Ureter (tissue), 1 donor: ENCODE results near the gene MRPS27. TPM values are rescaled to one million over a fixed set of nuclear protein-coding genes. Genes with fewer than 3 reads are reported as not detected.
"Not testable (repeated sequence)": the region's sequence is repeated elsewhere in the genome, so short reads cannot be mapped to it uniquely, and the experiment has no call there.

ENCODE experiments used
- DNase-seq: peaks from one replicate; pipeline ENCODE4 v3.0.0-alpha.2; 2020; ENCODE audit warnings: low spot score
- total RNA-seq: library from RNA; stranded (reverse); gene quantifications from one replicate; pipeline ENCODE4 v1.2.4, GENCODE V29; 2023
- donor health status: DM: yes; HTN: yes; CAD: no.

Gene MRPS27
- total RNA-seq, 1 donor from 2014 or later = 69.0 TPM

DNA sequence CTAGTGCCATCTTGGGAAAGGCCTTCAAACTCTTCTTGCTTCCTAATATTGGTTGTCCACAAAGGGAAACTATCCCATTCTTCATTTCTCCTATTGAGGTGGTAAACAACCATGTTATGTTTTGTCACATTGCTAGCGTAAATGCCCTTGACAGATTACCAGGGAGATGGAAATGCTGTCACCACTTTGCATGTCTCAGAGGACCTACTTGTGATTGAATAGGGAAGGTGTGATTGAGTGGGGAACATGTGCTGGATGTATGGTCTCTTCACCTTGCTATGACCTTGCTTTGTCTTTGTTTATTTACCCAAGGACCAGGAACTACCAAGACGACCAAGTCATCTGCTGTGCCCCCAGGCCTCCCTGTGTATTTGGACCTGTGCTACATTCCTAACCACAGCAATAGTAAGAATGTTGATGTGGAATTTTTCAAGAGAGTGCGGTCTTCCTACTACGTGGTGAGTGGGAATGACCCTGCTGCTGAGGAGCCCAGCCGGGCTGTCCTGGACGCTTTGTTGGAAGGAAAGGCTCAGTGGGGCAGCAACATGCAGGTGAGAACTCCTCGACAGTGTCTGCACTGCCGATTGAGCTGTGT is 116.7 kb downstream of the MRPS27 start:
- DNase-seq = no peak

DNA sequence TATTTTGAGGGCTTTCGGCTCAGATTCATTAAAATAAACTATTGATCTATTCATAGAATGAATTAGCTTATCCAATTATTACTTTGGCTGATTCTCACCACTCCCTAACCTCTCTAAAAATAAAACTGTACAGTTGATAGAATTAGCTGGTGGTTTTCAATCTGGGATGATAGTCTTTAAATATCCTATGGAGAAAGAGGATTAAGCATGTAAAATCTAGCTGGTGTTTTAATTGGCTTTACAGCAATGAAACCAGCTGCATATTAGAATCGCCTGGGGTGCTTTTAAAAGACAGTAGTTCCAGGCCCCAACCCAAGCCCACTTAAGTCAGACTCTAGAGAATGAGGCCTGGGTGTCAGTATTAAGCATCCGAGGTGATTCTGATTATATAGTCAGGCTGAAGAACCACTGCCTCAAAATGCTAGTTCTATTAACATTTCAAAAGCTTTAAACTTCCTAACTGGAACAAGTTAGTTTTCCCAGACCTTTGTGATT is 117.7 kb downstream of the MRPS27 start:
- no peak for DNase-seq

DNA sequence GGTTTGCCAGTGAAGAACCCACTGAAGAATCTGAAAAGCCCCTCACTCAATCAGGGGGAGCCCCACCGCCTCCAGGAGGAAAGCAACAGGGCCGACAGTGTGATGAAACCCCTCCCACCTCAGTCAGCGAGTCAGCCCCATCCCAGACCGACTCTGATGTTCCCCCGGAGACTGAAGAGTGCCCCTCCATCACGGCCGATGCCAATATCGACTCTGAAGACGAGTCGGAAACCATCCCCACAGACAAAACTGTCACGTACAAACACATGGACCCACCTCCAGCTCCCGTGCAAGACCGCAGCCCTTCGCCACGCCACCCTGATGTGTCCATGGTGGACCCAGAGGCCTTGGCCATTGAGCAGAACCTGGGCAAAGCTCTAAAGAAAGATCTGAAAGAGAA is 120.4 kb downstream of the MRPS27 start:
- DNase-seq = no peak

DNA sequence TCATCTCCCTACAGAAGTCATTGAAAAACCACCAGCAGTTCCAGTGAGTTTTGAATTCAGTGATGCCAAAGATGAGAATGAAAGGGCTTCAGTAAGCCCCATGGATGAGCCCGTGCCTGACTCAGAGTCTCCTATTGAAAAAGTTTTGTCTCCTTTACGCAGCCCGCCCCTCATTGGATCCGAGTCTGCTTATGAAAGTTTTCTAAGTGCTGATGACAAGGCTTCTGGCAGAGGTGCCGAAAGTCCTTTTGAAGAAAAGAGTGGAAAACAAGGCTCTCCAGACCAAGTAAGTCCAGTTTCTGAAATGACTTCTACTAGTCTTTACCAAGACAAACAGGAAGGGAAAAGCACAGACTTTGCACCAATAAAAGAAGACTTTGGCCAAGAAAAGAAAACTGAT is 122.6 kb downstream of the MRPS27 start:
- no peak for DNase-seq

DNA sequence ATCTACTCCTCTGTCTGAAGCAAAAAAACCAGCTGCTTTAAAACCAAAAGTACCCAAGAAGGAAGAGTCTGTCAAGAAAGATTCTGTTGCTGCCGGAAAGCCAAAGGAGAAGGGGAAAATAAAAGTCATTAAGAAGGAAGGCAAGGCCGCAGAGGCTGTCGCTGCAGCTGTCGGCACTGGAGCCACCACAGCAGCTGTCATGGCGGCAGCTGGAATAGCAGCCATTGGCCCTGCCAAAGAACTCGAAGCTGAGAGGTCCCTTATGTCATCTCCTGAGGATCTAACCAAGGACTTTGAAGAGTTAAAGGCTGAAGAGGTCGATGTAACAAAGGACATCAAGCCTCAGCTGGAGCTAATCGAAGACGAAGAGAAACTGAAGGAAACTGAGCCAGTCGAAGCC is 124.5 kb downstream of the MRPS27 start:
- no peak for DNase-seq

DNA sequence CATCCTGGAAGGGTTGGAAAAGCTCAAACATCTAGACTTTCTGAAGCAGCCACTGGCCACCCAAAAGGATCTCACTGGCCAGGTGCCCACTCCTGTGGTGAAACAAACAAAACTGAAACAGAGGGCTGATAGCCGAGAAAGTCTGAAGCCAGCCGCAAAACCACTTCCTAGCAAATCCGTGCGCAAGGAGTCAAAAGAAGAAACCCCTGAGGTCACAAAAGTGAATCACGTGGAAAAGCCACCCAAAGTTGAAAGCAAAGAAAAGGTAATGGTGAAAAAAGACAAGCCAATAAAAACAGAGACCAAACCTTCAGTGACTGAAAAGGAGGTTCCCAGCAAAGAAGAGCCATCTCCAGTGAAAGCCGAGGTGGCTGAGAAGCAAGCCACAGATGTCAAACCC is 125.2 kb downstream of the MRPS27 start:
- no peak for DNase-seq

DNA sequence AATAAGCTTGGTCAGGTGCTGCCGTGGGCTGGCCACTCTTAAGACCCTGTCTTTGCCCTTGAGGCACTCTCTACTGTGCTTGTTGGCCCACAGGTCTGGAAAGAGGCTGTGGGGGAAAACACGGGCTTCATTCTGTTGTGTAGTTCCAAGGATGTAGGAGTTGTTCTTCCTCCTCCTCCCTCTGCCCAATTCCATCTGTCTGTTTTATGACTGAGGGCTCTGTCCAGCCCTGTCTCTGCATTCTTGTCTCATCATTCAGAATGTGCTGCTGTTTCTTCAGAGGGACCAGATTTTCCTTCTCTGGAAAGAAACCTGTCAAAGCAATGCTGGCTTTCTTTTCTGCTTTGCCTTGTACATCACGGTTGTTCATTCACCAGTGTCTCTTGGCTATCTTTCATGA is 128.6 kb downstream of the MRPS27 start:
- DNase-seq = no peak

DNA sequence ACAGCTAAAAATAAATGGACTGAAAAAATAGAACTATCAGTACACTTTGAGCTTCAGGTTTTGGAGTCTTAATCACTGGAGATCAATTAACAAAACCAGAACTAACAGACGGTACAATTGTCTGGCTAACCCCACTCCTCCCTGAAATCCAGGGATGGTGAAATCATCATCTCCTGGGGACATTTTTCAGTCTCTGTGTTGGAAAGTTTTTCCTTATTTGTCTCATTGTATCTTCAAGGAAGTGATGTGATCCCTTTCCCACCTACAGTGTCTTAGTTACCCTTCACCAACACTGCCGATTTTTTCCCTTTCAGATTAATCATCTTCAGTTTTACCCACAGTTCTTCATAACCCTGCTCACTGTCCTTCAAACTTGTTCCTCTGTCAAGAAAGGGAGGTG is 130.9 kb downstream of the MRPS27 start:
- no peak for DNase-seq

DNA sequence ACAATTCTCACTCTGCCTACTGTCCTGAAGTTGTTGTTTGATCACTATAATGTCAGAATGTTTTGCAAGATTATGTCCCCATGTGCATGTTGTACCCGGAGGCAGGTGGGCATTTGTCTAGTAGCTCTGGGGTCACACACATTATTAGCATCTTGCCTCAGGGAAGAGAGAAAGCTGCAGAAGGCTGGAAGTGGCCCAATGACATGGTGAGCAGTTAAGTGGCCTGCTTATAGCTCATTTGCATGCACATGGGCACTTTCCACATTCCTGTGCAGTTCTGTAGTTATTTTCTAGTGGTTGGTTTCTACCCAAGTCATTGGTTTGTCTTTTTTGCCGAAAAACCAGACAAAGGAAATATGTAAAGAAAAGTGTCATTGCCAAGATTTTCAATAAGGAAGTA is 131.9 kb downstream of the MRPS27 start:
- DNase-seq = no peak

DNA sequence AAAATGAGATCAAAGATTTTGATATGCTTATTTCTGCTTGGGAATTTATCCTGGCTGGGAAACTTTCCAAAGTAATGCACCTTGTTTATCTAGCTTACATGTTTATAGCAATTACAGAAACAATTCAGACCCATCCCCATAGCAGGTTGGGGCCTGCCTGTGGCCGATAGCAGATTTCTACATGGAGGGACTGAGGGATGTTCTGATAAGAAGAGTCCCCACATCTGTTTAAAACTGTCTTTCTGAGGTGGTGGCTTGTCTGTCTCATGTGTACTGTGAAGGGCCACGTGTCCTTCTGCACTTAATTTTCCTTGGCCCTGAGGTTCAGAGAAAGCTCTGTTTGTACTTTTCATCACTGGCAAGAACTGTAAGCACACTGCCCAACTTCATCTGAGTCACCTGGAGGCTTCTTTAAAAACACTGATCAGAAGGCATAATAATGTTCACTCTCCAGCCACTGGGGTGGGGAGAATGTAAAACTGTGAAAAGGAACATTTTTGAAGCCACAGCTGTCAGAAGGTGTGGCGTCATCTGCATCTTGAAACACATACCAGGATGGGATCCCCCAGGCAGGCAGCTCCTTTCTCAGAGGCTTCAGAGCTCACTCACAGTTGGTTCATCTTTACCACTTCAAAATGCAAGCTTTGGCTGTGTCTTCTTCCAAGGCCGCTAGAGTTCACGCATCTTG is 132.5 kb downstream of the MRPS27 start:
- no peak for DNase-seq

DNA sequence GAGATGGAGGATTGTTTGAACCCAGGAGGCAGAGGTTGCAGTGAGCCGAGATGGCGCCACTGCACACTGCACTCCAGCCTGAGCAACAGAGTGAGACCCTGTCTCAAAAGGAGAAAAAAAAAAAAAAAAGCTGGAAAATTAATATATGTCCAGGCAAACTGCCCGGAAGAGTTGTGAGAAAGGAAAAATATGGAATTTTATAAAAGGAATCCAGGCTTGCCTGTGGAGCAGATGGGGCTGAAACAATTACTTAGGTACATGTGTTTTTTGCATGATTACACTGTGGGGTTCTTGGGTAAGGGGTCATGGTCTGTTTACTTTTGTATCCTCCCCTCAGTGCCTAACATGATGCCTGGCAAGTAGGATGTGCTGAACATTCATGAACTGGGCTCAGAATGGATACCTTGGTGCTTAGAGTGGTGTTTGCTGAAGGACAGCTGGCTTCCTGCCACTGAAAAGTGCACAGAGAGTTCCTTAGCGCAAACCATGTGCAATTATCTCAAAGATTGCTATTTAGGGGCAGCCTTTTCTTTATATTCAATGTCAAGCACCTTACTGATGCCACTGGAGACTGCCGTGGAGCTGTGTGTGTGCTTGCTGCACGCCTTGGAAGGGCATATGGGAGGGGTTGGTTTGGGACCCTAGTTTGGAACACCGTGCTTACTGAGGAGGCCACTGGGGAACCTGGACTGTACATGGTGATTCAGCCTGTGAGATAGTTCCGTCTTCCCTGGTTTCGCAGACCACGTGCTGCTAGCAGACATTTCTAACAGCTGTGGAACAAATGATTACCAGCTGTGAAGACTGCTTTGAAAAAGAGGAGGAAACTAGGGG is 134.3 kb downstream of the MRPS27 start:
- DNase-seq = no peak

DNA sequence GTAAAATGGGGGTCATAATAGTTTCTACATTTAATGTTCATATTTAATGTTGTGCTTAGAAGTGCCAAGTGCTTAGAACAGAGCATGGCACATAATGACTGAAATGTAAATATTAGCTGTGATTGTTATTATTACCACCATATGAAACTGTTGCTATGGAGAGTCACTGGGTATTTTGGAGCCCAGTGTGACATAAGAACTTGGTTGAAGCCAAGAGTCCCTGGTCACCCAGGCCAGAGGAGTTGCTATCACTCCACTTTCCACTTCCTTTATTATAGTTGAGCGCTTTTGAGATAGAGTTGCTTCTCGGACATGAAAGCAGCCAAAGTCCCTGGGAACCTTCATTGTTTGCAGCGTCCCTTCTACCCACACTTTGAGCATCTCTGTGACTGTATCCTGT is 135.6 kb downstream of the MRPS27 start:
- no peak for DNase-seq

DNA sequence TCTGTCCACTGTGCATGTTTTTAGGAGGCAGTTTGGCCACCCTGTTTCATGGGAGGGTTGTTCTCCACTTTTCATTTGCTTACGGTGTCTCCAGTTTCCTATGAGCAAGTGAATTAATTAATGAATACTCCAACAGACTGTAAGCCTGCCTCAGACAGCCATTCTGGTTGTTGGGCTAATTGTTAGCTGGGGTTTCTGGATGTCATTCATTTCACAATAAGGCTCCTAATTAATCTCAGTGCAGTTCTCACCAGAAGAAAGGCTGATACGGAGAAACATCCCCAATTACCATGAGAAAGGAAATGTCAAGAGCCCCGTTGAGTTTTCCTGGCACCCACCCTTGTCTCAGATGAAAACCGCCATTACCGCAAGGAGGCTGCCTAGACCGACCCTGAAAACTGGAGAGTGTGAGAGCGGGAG is 136.9 kb downstream of the MRPS27 start:
- DNase-seq = no peak

DNA sequence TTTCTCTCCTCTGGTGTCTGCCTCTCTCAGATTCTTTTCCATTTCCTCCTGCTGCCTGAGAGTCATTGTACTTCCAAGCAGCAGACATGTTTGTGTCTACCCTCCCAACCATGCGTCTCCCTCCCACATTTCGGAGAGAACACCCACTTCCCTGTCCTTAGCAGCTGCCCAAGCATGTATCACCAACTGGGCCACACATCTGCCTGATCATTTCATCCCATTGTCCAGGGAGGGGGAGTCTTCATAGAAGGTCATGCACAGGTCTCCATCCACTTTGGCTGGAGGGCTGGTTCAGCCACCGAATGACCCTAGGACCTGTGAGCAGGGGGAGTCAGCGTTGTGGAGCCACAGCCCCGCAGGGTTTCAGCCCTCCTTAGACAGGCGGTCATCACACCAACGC is 137.4 kb downstream of the MRPS27 start:
- DNase-seq = no peak

DNA sequence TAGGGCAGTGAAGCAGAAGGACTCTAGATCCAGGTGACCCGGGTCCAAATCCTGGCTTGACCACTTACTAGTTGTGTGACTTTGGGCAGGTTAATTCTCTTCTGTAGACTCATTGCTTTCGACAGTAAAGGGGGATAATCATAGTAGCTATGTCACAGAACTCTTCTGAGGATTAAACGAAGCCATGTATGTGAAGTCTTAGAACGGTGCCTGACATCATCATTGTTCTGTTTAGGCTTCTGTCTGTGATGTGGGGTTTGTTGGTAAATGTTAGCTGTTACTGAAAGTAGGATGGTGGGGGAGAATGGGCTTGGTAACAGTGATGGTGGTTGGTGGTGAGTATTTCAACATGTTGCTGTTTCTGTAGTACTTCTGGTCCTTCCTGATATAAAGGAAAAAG is 139.1 kb downstream of the MRPS27 start:
- no peak for DNase-seq

DNA sequence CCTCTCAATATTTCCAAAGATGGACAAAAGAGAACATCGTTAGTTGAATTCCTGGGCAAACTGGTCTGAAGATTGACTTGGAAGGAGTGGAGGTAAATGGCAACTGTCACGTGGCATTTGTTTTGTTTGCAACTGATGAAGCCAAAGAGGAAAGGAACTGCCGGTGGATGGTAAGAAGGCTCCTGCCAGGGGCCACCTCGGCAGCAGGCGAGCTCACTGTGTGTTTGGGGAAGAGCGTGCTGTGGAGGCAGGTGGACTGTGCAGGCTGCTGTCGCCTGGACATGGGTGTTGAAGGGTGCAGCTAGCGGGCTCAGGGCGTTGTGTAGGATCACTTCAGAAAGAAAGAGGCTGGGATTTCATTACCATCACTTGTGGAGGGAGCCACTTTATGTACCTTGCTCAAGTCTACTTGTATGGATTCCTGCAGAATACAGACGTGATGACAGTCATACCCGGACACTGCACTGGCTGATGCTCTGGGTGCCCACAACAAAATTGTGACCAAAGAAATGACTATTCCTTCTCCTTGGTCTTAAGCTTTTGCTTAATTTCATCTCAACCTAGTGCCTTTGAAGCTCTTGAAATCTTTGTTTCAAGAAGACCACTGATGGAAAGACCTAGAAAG is 140.1 kb downstream of the MRPS27 start:
- no peak for DNase-seq

DNA sequence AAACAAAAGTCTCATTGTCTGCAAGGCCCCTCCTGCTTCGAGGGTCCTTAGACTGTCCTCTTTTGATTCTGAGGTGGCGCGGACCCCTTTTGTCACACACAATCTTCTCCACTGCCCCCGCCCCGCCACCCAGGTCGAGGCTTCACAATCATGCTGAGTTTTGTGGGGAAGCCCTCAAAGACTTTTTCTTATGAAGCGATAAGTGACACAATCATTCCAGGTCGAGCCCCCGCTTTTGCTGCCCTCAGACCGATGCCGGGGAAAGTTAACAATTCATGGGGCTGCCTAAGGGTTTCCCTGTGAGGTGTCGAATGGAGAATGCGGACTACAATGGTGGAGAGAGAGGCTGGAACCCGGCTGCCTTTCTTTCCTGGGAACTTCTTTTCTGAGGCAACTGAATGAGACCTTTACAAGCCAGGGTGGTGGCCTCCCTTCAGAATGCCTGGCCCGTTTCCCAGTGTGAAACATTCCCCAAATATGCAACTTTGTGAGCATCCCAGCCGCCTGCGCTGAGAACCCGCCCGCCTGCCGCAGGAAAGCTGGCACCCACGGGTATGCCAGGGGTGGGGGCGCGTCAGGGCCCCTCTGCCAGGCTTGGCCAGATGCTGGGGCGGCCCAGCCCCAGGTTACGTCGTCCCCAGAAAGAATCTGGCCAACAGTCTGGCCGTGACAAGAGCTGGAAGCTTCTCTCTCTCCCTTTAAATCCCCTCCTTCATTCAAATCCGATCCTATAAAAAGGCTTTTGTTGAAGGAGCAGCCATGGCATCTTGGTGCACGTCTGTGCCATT is 140.8 kb downstream of the MRPS27 start:
- peak; percentile 74 for DNase-seq

DNA sequence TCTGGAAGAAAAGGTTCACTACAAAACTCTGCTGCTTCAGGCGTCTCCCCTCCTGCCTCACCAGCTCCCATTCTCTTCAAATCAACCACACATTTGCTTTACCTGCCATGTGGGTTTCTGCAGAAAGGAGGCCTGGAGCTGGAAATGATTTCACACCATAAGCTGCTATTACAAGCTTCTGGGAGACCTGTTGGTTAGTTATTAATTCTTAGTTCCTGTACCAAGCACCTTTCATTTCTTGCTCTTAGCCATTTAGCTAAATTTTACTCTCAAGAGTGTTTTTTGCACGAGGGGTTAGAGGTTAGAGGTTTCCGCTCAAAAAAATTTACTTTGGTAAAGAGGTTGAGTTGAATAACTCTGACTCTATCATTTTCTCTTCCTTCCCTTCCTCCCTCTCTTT is 142.5 kb downstream of the MRPS27 start:
- no peak for DNase-seq

DNA sequence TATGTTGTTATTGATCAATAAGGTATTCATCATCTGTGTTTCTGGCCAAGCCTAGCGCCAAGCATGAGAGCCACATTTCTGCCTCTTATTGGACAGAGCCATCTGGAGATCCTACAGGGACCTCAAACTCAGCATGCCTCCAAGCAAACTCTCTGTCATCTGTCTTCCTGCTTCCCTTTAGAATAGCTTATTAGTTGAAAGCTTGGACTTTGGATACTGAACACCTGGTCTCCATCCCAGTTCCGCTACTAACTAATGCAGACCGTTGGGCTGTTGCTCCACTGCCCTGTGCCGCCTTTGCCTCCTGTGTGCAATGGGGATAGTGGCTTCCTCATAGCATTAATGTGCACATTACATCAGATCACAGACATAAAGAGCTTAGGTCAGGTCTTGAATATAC is 147.3 kb downstream of the MRPS27 start:
- no peak for DNase-seq

DNA sequence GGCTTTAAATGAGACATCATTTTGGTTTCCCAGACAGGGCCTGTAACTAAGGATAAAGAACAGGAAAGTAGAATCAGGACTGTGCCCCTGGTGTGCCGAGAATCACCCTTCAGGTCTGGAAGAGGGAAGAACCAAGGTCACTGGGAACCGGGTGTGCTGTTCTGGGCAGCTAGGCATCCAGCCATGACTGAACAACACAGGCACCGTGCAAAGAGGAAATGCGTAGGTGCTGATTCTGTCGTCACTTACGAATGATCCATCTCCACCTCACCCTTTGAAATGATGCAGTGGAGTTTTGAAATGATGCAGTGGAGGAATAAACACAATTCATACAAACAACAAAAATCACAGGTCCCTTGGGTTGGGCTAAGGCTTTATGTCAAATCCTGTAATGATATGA is 148.4 kb downstream of the MRPS27 start:
- DNase-seq = no peak

DNA sequence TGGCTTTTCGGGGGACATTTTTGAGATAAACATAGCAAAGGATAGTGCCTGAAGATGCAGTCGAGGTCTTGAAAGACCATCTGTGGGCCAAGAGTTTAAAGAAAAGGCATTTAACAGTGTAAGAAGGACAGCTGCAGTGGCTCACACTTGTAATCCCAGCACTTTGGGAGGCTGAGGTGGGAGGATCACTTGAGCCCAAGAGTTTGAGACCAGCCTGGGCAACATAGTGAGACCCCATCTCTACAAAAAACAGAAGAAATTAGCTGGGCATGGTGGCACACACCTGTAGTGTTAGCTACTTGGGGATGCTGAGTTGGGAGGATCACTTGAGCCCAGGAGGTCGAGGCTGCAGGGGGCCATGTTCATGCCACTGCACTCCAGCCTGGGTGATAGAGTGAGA is 148.9 kb downstream of the MRPS27 start:
- DNase-seq = not testable (repeated sequence)

DNA sequence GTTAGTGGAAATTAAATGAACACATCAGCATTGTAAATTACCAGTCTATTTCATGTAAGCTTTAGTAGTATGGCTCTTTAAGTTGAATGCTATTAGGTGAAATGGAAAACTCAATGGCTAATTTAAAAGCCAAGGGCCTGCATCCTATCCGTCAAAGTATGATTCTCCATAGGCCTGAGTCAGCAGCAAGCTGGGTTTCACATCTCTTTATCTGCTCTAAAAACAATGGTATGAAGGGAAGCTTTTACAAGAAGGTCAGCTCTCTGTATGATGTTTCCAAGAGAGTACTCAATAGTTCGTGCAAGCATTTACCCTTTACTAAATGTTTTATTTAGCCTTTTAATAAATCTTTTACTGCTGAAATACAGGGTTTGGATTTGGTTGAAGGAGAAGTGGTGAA is 149.9 kb downstream of the MRPS27 start:
- DNase-seq = no peak
